PFSK-1 (cell line): ENCODE data around the gene ZFHX3.

Experiments
- FOXP2 ChIP-seq: optimal IDR thresholded peaks from 2 replicates; pipeline ENCODE3; 2011; ENCODE audit warnings: borderline replicate concordance, control low read depth, inconsistent platforms; ENCODE audit not compliant: insufficient read depth; ENCODE audit errors: extremely low read length, extremely low read depth
- REST ChIP-seq, 2 experiments: IDR thresholded peaks; 2 replicates each; pipeline versions ENCODE4 v1.6.1 to v1.8.0; 2011 to 2012; ENCODE audit warnings: low read depth in 2 of 2, low read length in 2 of 2, control low read depth in 1 of 2, inconsistent platforms in 1 of 2, mild to moderate bottlenecking in 1 of 2, moderate library complexity in 1 of 2; ENCODE audit not compliant: insufficient read depth in 1 of 2
- SIN3A ChIP-seq: IDR thresholded peaks from 2 replicates; pipeline ENCODE4 v1.6.1; 2012; ENCODE audit warnings: mild to moderate bottlenecking, low read length, moderate library complexity, borderline replicate concordance; ENCODE audit not compliant: insufficient read depth

GRCh38 chr16:72760581-72760980, 287.3 kb downstream of the ZFHX3 start:
- TF ChIP-seq FOXP2 (no peak), REST (IDR thresholded peaks at IDR 0.05; ENCODE audit: insufficient read depth in 1 of 2, low read depth in 2 of 2, low read length in 2 of 2) (no peak), SIN3A (no peak)
